Epidermal melanocyte (primary cell): ENCODE results near the gene NGEF.

Source experiments
- DNase-seq: peaks from one replicate; pipeline ENCODE4 v3.0.0; 2011; ENCODE audit warnings: low spot score; ENCODE audit not compliant: insufficient read length

The NGEF gene

DNA sequence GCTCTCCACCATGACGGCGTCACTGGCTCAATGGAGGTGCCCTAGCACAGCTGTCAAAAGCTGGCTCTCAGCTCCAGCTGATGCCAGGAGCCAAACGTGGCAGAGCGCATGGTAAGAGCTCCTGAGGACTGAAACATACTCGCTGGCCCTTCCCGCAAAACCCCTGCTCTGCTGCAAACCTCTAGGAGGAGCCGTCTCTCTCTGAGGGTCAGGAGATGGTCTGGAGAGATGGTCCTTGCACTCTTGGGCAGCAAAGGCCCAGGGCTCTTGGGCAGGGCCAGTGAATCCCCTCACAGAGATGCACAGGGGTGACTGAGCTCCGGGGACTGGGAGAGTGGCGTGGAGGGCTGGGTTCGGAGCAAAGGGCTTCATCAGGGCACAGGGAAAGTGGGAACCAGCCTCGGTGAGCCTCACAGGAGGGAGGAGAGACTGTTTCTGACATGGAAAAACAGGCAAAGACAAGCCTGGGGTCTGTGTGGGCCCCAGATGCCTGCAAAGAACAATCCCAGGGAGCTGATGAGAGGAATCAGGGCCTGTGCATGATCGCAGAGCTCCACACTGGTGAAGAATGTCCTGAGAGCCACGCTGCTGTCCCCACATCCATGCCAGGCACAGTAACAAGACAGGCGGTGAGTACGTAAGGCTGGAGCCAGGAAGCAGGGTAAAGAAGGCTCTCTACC is 125.7 kb downstream of the NGEF start:
- no peak for DNase-seq

DNA sequence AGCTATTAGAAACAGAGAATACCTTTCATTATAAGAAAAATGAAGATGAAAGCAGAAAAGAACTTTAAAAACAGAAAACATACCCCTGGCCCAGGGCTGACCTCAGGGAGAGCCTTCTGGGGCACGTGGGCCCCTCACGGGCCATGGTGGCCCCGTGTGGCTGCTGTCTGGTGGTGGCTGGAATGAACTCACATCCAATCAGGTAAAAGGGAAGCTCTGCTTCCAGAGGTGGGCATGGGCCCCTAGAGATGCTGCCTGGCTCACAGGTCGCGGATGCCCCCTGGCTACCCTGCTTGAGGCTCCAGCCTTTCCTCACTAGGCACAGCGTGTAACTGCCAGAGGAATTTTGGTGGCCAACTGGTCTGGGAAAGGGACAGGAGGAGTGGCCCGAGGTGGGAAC is 126.4 kb downstream of the NGEF start:
- no peak for DNase-seq

DNA sequence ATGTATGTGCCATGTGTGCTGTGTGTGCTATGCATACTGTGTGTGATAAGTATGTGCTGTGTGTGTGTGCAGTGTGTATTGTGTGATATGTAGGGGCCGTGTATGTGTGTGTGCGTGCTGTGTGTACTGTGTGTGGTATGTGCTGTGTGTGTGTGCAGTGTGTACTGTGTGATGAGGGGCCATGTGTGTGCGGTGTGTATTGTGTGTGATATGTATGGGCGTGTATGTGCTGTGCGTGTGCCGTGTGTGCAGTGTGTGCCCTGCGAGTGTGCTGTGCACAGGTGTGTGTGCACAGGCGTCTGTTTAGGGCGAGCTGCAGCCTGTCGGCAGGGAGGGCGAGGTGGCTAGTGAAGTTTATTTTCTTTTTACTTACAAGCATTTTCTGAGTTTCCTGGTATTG is 126.9 kb downstream of the NGEF start:
- no peak for DNase-seq

DNA sequence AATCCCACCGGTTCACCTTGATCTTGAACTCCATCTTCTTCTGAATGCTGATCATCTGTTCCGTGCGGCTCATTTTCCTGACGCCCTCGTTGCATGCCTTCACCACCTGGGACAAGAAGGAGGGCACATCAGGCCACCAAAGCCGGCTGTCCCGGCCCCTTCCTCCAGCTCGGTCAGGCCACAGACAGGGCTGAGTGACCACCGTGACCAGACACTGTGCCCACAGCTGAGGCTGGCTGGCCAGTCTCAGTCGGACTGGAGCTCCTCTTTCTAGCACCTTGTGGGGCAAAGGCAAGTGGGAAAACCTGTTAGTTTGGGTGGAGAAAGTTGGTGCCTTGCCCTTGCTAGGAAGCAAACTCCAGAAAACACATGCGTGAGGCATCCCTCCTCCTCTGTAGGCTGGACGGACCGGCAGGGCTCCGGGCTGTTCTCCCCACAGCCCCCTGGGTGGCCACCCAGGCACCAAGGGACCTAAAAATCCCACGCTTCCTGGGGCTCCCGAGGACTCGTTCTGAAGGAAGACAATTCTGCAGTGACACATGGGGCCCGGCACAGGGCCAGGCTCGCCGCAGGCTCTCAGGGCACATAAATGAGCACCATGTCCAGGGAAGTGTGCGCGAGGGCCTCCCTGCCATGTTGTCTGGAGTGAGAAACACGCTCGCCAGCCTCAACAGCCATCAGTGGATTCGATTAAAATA is 127.6 kb downstream of the NGEF start:
- no peak for DNase-seq

GRCh38 chr2:232884549-232885263 is 128.3 kb downstream of the NGEF start:
- no peak for DNase-seq

DNA sequence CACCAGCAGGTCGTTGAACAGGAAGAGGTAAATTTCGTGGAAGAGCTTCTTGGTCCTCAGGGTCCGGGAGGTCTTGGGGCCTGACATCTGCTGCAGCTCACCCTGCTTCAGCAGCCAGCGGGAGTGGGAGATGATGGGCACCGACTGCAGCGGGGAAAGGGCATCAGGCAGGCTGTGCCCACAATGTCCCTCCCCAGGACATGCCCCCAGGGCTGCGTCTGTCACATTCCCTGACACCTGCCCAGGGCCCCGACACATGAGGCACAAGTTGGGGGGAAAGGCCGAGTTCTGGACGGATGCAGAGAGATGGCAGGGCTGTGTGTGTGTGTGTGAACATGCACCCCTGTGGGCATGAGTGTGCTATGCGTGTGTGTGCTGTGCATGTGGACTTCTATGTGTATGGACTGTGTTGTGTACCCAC is 129.0 kb downstream of the NGEF start:
- DNase-seq, result no peak

DNA sequence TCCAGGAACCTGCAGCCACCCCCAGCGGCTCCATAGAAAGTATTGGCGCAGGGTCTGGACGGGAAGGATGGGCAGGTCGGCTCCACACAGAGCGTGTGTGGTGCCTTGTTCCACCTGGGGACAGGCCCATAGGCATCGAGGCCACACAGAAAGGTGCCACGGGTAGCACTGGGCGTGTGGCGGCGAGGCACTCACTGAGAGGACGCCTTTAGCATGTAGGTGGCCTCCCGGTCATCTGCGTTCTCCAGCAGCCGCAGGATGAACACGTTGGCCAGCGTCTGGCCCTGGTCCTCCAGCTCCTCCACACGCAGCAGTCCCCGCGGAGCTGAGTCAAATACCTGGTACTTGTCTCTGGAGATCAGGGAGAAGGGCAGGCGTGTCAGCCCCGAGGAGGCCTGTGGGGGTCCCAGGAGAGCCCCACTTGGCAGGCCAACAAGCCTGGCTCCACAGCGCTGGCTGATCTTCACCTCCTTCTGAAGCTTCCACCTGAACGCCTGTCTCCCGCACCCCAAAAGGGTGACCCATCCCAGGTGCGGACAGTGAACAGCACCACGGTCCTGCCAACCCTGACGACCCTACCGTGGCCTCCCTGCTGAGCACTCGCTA is 129.8 kb downstream of the NGEF start:
- DNase-seq, result no peak

GRCh38 chr2:232882505-232883115 is 130.4 kb downstream of the NGEF start:
- DNase-seq, result no peak

DNA sequence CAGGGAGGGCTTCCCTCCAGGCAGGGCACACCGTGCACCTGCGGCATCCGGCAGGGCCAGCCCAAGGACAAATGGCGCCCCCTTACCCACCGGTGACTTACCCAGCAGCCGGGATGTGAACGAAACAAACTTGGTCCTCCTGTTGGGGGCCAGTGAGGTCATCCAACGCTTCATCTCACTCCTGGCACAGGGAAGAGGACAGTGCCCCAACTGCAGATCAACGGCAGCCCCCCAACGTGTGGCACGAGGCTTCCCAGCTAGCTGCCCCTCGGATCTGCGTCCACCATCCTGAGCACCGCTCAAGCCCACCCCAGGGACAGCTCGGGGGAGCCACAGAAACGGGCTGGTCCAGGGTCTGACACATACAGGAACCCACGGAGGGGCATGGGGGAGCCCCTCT is 131.0 kb downstream of the NGEF start:
- no peak for DNase-seq

GRCh38 chr2:232880764-232881351 is 132.2 kb downstream of the NGEF start:
- no peak for DNase-seq

GRCh38 chr2:232879618-232880494 is 133.2 kb downstream of the NGEF start:
- DNase-seq, result no peak

GRCh38 chr2:232878855-232879617 is 134.0 kb downstream of the NGEF start:
- DNase-seq, result no peak

GRCh38 chr2:232877940-232878511 is 135.0 kb downstream of the NGEF start:
- DNase-seq, result no peak

- DNase-seq, result no peak
Observed at GRCh38 chr2:232876978-232877441, 136.0 kb downstream of the NGEF start.

DNA sequence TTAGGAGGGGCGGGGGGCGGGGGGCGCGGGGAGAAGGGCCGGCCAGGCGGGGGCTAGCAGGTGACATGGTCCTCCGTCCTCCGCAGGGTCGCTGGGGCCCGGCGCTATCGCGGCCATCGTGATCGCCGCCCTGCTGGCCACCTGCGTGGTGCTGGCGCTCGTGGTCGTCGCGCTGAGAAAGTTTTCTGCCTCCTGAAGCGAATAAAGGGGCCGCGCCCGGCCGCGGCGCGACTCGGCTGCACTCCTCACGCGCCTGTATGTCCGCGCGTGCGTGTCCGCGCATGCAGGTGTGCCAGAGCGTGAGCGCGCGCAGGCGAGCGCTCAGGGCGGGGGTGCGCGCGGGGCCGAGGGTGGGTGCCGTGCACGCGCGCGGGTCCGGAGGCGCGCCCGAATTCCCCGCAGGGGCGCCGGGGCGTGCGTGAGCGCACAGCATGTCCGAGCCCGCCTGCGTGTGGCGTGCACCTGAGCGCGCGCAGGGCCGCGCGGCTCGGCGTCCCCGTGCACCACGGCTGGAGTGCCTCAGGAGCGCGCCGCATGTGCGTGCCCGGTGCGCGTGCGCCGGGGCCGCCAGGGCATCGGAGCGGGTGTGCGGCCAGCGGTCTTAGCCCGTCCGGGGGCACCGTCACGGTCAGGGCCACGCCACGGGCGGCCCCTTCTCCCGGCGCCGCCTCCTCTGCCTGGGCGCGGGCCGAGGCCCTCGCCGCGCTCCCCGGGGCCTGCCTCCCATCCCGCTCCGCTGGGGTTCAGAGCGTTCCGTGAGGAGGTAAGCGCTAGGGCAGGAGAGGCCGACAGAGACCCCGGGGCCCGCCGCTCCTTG is 136.7 kb downstream of the NGEF start:
- no peak for DNase-seq

DNA sequence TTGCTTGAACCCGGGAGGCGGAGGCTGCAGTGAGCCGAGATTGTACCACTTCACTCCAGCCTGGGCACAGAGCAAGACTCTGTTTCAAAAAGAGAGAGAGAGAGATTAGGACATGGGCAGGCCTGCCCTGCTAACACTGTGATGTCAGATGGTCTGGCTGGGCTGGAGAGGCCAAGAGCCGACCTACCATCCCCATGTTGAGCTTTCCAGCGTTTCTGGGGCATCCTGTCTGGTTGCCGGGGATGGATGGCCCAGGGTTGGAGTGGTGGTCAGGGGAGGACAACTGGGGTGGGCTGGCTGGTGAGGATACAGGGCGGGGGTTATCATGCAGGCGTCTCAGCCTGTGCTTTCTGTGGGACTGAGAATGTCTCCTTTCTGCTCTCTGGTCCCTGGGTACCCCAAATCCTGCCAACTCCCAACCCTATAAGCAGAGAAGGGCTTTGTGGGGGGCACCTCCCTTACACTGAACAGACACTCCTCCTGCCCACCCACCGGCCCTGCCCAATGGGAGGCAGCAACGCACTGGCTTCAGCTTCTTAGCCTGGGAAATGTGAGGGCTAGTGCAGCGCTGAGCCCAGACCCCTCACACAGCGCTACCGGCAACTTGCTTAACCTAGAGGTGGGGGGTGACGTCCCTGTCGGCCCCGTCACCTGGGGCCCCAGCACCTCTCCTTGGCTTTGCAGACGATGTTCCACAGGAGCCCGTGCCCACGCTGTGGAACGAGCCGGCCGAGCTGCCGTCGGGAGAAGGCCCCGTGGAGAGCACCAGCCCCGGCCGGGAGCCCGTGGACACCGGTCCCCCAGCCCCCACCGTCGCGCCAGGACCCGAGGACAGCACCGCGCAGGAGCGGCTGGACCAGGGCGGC is 137.6 kb downstream of the NGEF start:
- DNase-seq, result no peak

DNA sequence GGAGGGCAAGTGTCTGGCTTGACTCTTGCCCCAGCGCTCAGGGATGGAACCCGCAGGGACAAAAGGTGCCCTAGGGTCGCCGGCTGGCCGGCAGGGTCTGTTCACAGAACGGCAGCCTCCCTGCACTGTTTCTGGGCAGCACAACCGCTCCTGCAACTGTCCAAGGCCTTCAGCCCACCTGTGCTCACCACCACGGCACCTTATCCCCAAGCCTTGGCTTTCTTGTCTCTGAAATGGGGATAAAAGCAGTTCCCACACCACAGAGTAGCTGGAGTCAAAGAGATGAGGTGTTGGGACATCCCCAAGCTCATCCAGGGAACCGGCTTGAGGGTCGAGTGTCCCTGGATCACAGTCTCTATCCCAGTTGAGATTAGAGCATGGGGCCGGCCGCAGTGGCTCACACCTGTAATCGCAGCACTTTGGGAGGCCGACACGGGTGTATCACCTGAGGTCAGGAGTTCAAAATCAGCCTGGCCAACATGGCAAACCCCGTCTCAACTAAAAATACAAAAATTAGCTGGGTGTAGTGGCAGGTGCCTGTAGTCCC is 138.3 kb downstream of the NGEF start:
- DNase-seq, result no peak
